NCI-H526 treated with DMSO at 0.1 percent for 48 hours (cell line): ENCODE data around the gene LAGE3.

ENCODE experiments used
- DNase-seq: peaks from one replicate; lab custom pipeline; 2025; lab: John Stamatoyannopoulos, UW

Gene LAGE3, protein sequence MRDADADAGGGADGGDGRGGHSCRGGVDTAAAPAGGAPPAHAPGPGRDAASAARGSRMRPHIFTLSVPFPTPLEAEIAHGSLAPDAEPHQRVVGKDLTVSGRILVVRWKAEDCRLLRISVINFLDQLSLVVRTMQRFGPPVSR

DNA sequence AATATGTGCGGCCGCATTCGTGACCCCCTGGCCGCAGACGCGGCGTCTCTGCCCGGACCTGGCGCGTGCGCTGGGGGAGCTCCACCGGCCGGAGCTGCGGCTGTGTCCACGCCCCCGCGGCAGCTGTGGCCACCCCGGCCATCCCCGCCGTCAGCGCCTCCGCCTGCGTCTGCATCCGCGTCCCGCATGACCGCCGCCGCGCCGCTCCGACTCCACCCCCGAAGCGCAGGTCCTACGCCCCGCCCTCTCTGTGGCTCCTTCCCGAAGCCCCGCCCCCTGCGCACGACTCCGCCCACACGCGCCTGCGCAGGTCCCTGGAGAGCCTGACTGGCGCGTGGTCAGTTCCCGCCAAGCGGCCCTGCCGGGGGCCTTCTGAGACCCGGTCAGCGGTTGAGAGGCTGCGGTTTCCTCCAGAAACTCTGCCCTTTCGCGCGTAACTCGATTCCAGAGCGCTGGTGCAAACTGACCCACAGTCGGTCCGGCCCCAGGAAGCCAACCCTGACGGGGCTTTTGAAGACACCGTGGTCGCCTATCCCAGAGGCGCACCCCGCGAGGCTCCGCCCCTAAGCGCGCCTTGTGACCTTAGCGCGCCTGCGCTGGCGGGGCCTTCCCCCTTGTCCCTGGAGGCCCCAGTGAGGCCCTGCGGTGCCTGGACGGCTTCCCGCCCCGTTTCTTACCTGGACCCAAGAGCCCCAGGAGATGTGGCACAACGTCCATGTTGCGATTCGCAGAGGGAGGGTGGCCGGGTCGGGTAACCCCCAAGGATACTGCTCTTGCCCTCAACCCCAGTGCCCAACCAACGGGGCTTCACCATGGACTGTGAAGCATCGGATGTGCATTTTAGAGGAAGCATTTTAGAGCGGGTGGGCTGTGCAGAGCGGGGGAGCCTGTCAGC is at the start of gene LAGE3:
TSS of gene LAGE3 (minus strand) at position 554 of the 895 bp plus-strand sequence. CDS start at position 188, 366 bp downstream.
- peak; percentile 92 for DNase-seq

- peak; percentile 75 for DNase-seq
These were observed 48.0 kb upstream of the LAGE3 start for GRCh38 chrX:154526901-154527675.

DNA sequence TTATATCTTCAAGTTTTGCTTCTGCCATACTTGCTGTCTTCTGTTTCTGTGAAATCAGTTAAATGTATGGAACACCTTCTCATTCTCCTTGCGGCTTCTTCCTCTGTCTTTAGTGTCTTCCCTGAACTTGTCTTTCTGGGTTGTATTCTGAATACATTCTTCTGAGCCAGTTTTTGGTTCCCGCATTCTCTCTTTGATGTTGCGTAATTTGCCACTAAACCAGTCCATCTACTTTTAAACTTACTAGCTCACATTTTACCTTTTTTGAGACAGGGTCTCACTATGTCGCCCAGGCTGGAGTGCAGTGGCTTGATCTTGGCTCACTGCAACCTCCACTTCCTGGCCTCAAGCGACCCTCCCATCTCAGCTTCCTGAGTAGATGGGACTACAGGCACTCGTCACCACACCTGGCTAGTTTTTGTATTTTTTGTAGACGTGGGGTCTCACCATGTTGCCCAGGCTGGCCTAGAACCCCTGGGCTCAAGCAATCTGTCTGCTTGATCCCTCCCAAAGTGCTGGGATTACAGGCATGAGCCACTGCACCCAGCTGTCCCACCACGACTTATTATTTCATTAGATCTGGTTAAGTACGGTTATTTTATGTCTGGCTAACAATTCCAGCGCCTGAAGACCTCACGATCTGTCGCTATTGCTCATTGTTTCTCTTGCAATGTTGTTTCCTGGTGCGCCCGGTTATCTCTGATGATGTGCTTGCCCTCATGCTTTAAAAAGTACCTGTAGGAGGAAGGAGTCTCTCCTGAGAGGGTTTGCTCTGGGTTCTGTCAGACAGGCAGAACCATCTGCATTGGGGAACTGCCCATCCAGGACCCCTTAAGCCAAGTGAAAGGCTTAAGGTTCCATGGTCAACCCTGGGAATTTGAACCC is 46.8 kb upstream of the LAGE3 start:
- DNase-seq: no peak

GRCh38 chrX:154519389-154519788 is 40.3 kb upstream of the LAGE3 start:
- DNase-seq: no peak

GRCh38 chrX:154517101-154517781 is 38.2 kb upstream of the LAGE3 start:
- DNase-seq: no peak

DNA sequence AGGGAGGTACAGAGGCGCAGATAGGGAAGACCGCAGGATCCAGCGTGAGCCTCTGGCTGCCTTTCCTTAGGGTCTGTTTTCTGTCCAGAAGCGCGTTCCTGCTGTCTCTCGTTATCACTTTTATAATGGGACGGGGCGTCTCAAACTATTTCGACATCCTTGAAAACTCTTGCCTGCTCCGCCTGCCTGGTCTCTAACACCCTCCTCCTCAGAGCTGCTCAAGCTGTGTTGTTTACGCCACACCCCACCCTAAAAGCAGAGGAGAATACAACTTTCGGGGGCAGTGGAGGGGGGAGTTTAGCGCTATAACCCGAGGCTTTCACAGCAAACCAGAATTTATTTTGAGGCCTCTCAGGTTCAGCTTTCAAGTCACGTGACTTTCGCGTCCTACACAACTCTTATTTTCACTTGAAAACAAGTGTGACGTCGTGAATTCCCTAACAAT is 37.6 kb upstream of the LAGE3 start:
- no peak for DNase-seq

- peak; percentile 94 for DNase-seq
These were observed 37.0 kb upstream of the LAGE3 start, which contains the start of gene FAM3A for GRCh38 chrX:154515966-154516655. Gene FAM3A, minus strand, starts transcription at chrX:154516232. Its CDS starts 460 bp downstream, at chrX:154515772.

- DNase-seq: peak; percentile 10
These were observed 36.2 kb upstream of the LAGE3 start for GRCh38 chrX:154515090-154515965.

DNA sequence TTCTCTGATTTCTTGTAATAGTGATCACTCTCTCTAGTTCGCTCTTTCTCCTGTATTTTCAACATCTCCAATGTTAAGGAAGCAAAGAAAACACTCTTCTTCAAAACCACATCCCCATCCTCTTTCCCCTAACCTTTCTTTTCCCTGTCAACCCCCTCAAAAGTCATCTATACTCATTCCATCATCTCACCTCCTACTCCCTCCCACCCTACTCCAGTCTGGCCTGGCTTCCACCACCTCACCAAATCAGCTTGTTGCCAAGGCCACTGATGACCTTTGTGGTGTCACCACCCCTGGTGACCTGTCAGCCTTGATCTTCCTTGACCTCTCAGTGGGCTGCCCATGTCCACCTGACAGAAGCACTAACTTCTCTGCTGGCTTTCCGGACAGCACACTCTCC is 34.6 kb upstream of the LAGE3 start:
- DNase-seq: no peak

DNA sequence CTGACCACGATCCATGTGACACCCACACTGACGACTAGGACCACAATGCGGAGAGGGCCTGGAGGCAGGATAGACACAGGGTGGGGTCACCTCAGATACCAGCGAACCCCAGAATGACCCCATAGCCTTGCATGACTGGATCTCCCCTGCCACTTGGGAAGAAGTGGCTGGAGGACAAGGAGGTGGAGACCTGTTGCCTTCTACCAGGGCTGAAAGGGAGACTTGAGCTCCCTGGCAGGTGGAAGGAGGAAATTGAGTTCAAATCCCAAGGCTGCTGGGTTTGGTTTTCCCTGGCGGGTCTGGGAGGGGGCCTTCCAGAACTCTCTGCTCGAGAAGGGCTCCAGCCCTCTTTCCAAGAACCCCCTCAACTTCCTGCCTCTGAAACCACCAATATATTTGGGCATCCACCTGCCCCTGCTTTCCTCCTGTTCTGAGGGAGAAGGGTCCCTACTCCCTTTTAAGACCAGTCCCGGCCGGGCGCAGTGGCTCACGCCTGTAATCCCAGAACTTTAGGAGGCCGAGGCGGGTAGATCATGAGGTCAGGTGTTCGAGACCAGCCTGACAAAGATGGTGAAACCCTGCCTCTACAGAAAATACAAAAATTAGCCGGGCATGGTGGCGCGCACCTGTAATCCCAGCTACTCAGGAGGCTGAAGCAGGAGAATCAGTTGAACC is 33.9 kb upstream of the LAGE3 start:
- no peak for DNase-seq

- no peak for DNase-seq
These were observed 32.7 kb upstream of the LAGE3 start for GRCh38 chrX:154511761-154512160.

GRCh38 chrX:154509455-154509854 is 30.4 kb upstream of the LAGE3 start:
- DNase-seq: no peak

DNA sequence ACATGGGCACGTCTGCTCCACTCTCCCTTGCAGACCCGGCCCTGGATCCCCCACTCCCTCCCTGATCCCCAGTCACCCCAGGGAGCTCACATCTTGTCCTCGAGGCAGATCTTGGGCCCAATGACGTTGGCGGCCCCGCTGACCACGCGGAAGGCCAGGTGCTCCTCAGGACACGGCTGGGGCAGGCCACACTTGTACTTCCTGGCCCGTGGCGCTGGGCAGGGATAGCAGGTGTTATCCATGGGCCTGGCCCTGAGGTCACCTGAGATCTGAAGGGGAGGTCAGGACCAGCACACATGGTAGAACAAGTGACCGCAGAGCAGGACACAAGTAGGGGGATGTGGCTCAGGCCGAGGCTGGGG is 29.3 kb upstream of the LAGE3 start:
- no peak for DNase-seq

DNA sequence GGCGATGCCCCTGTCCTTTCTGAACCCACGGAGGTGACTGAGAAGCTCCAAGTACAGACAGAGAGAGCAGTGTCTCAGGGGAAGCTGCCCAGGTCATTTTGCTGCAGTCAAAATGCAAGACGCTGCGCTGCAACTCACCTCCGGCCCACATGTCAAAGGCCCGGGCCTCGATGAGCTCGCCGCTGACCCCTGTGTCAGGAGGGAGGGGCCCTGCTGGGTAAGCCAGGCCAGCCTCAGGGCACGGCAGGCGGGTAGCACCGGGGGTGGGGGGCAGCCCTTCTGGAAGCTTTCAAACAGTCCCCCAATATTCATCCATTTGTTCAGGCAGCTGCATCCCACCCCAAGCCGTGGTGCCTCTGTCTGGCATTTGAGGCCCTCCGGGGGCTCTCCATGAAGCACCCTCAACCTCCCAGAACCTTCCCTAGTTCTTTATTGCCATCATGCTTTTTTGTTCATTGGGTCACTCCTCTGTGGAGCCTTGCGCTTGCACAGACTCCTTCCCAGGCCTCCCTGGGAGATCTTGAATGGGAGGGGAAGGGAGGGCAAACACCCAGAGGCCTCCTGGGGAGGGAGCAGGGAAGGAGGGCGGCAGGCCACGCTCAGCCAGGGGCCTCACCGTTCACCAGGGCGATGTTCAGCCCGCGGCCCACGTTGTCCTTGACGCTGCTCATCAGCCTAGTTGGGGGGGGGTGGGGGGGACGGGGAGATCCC is 28.7 kb upstream of the LAGE3 start:
- no peak for DNase-seq

DNA sequence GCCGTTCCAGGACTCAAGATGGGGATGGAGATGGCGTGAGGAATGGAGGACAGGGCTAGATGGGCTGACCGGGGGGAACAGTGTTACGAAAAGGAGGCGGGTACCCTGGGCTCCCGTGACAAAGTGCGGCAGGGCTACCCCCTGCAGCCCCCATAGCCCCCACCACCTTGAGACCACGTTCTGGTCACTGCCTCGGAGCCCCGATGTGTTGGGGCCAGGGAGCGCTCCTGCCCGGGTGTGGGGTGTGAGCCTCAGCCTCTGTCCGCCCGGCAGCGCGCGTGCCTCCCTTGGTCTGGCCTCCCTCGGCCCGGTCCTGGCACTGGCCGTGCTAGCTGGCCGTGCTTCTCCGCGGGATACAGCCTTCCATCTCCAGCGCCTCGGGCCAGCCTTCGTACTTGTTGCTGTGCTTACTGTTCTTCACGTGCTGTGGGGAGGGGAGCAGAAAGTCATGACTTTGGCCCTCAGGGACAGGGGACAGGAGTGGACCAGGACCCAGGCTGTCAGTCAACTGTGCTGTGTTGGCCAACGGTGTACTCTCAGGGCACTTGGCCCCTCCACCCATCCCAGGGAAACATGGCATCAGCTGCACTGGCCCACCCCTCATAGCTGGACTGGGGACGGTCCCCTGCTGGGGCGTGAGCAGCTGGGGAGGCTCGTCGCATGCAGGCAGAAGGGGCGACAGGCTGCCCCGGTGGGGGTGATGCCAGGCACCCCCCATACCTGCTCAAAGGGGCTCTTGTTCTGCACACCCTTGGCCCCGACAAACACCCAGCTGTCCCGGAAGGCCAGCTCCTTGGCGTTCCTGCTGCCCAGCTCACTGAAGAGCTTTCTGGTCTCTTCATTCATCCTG is 27.6 kb upstream of the LAGE3 start:
- no peak for DNase-seq

GRCh38 chrX:154505734-154506133 is 26.7 kb upstream of the LAGE3 start:
- no peak for DNase-seq

- DNase-seq: no peak
These were observed 23.9 kb upstream of the LAGE3 start for GRCh38 chrX:154502989-154503388.
